Lower leg skin (tissue), 3 donors: ENCODE measurements around the gene ADAMTSL1.

ENCODE experiments used
- CTCF ChIP-seq, 3 donors: fragments of 450-650 bp; IDR thresholded peaks; one replicate each; pipeline ENCODE4 v1.5.1; 2016; ENCODE audit warnings: antibody characterized with exemption in 3 of 3, mild to moderate bottlenecking in 3 of 3, moderate library complexity in 2 of 3
- POLR2A ChIP-seq, 2 donors: fragments of 450-650 bp; IDR thresholded peaks; one replicate each; pipeline ENCODE4 v1.6.1; 2016 to 2017; ENCODE audit warnings: antibody characterized with exemption in 2 of 2, mild to moderate bottlenecking in 1 of 2, moderate library complexity in 1 of 2

GRCh38 chr9:18499062-18499461, 25.1 kb downstream of the ADAMTSL1 start:
- TF ChIP-seq CTCF (IDR thresholded peaks at IDR 0.05) (no peak), POLR2A (IDR thresholded peaks at IDR 0.05) (no peak)
